ENCODE measurements around the gene POLR2L. TPM values are rescaled to one million over a fixed set of nuclear protein-coding genes. Genes with fewer than 3 reads are reported as not detected.

Gene POLR2L
- total RNA-seq, 1 experiment from 2014 or later, result 673 TPM

- ATAC-seq, result no peak
- no TSS peak for BruUV-seq (replicated peaks)
- in situ Hi-C loops (cut with HindIII; ENCODE audit: low pct_unique_long_range_greater_than_20kb, low sequenced_read_pairs) (no loop called here), intact Hi-C loops (cut with micrococcal nuclease; ENCODE audit: unreplicated experiment) (no loop called here)
- H3K4me1 ChIP-seq (ENCODE audit: control insufficient read depth, insufficient read depth, low read length), result peaks cover 37% of the 10 kb centered on the region
- H3K27me3 ChIP-seq (ENCODE audit: control insufficient read depth, insufficient read depth, low read length), result no peaks in the 10 kb centered on the region
- DNase-seq (ENCODE audit: low read depth, low spot score), result no peak
- CTCF ChIA-PET, result interaction anchor here (1.5 kb wide), 1 partner anchor 43 kb away, joined by 3 read pairs; no protein-coding TSS in a partner anchor
- POLR2A ChIA-PET, result interaction anchor here (1.0 kb wide), 1 partner anchor 55 kb away, joined by 3 read pairs; no protein-coding TSS in a partner anchor
- H3K9me3 ChIP-seq (ENCODE audit: control insufficient read depth, insufficient read depth, low read depth, low read length), result no peaks in the 10 kb centered on the region
- H3K36me3 ChIP-seq (ENCODE audit: control insufficient read depth, insufficient read depth, low read length), result no peaks in the 10 kb centered on the region
- H3K4me3 ChIP-seq (ENCODE audit: low read depth in 2 of 2, low read length in 2 of 2), result peak overlapping the region; percentile 58 to 67
- TF ChIP-seq TCF7L2 (IDR thresholded peaks at IDR 0.05; ENCODE audit: low read depth, low read length) (no peak), REST (IDR thresholded peaks at IDR 0.05; ENCODE audit: insufficient read depth in 1 of 2, low read depth in 2 of 2, low read length in 1 of 2) (no peak), CTCF (IDR thresholded peaks at IDR 0.05) (no peak), POLR2AphosphoS5 (IDR thresholded peaks at IDR 0.05; ENCODE audit: low read depth, low read length) (no peak; the same call in 1 of the 2 replicates), SIN3A (IDR thresholded peaks at IDR 0.05; ENCODE audit: borderline replicate concordance, insufficient read depth, low read depth, low read length) (no peak; the same call in 1 of the 2 replicates)
- peak overlapping the region; percentile 92 for H3K27ac ChIP-seq (ENCODE audit: low read length)
Observed at GRCh38 chr11:804599-804964, 37.7 kb downstream of the POLR2L start.

DNA sequence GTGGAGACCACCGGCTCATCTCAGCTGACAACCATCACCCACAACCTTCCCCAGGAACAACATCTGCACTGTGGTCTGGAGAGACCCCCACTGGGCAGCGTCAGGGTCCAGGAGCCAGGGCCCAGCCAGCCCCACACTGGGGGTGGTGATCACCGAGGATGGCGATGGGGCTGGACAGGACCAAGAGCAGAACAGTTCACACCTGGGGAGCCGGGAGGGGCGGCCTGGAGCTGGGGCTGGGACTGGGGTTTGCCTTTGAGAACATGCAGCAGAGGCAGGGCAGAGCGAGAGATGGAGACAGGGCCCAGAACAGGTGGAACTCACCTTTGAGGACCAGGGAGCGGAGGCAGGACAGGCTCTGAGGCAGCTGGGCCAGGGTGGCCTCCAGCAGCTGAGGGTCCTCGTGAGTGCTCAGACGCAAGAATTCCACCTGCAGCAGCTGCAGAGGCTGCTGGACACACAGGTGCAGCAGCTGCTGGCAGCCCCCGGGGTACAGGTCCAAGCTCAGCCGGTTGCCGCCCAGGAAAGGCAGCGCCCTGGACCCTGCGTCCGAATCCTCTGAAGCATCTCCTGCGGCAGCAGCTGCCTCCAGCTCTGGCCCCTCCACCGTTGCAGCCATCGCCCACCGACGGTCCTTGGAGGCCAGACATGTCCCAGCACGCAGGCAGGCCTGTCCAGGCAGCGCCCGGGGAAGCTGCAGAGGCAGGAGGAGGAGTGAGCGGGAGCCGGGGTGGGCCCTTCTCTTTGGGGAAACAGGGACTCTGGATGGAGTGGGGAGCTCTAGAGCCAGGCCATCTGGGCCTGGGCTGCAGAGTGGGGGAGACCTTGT lies 38.3 kb downstream of the POLR2L start:
- no peaks in the 10 kb centered on the region for H3K27me3 ChIP-seq (ENCODE audit: control insufficient read depth, insufficient read depth, low read length)
- DNase-seq (ENCODE audit: low read depth, low spot score), result no peak
- no peak for ATAC-seq
- CTCF ChIA-PET, result interaction anchor here (1.5 kb wide), 1 partner anchor 43 kb away, joined by 3 read pairs; no protein-coding TSS in a partner anchor
- in situ Hi-C loops (cut with HindIII; ENCODE audit: low pct_unique_long_range_greater_than_20kb, low sequenced_read_pairs), result no loop called here
- intact Hi-C loops (cut with micrococcal nuclease; ENCODE audit: unreplicated experiment), result no loop called here
- peaks cover 43% of the 10 kb centered on the region for H3K4me1 ChIP-seq (ENCODE audit: control insufficient read depth, insufficient read depth, low read length)
- POLR2A ChIA-PET, result interaction anchor here (1.0 kb wide), 1 partner anchor 56 kb away, joined by 3 read pairs; no protein-coding TSS in a partner anchor
- H3K4me3 ChIP-seq (ENCODE audit: low read depth in 2 of 2, low read length in 2 of 2), result peak overlapping the region; percentile 58 to 67
- no peak for TF ChIP-seq SIN3A (IDR thresholded peaks at IDR 0.05; ENCODE audit: borderline replicate concordance, insufficient read depth, low read depth, low read length)
- TF ChIP-seq POLR2AphosphoS5 (IDR thresholded peaks at IDR 0.05; ENCODE audit: low read depth, low read length), result no peak
- no peak for TF ChIP-seq TCF7L2 (IDR thresholded peaks at IDR 0.05; ENCODE audit: low read depth, low read length)
- no peak for TF ChIP-seq REST (IDR thresholded peaks at IDR 0.05; ENCODE audit: insufficient read depth in 1 of 2, low read depth in 2 of 2, low read length in 1 of 2)
- no peak for TF ChIP-seq CTCF (IDR thresholded peaks at IDR 0.05)
- peak overlapping the region; percentile 92 for H3K27ac ChIP-seq (ENCODE audit: low read length)
- BruUV-seq (replicated peaks), result no TSS peak
- H3K9me3 ChIP-seq (ENCODE audit: control insufficient read depth, insufficient read depth, low read depth, low read length), result no peaks in the 10 kb centered on the region
- H3K36me3 ChIP-seq (ENCODE audit: control insufficient read depth, insufficient read depth, low read length), result no peaks in the 10 kb centered on the region
